Inferior parietal cortex (tissue), 1 donor: Measurements from ENCODE around the gene CD300LD.
"Not testable (repeated sequence)": the region's sequence is repeated elsewhere in the genome, so short reads cannot be mapped to it uniquely, and the experiment has no call there.

Experiments used
- DNase-seq: peaks from one replicate; pipeline ENCODE4 v3.0.0-alpha.2; 2016; ENCODE audit errors: extremely low spot score

Gene CD300LD

DNA sequence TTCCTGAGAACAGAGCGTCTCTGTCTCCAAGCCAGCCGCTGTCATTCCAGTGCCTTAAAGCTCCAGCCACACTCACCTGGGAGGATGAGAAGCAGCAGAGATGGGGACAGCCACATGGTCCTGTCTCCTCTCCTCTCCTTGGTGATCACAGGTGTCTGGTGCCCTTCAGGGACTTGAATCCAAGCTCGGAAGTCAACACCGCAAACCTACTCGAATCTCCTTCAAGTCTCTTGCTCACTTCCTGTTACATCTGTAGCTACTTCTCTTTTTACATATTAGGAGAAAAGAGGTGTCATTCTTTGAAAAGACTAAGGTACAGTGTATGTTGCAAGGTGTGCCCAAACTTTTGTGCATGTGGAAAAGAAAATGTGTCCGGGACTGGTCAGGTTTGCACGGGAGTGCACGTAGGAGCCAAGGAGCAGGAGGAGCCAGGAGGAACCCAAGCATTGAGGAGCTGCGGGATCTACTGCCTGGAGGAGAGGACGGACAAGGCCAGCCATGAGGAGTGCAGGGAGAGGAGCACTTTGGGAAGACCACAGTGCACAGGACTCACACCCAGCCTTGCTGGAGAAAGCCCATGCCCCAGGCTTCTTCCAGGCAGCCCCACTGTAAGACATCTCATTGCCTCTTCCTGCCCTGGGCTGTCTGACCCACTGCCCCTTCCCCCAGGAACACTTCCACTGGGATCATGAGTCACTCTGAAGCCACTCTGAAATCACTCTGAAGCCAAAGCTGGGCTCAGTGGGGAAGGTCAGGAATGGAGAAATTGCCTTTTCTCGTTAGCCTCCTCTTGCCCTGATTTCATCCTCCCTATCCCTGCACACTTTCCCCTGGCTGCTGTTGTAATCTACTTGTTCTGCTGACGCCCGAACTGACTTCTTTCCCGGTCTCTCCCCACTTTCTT lies at the start of gene CD300LD:
TSS of gene CD300LD (minus strand) at position 197 of the 904 bp plus-strand sequence. CDS start at position 116, 81 bp downstream.
- DNase-seq, result no peak

DNA sequence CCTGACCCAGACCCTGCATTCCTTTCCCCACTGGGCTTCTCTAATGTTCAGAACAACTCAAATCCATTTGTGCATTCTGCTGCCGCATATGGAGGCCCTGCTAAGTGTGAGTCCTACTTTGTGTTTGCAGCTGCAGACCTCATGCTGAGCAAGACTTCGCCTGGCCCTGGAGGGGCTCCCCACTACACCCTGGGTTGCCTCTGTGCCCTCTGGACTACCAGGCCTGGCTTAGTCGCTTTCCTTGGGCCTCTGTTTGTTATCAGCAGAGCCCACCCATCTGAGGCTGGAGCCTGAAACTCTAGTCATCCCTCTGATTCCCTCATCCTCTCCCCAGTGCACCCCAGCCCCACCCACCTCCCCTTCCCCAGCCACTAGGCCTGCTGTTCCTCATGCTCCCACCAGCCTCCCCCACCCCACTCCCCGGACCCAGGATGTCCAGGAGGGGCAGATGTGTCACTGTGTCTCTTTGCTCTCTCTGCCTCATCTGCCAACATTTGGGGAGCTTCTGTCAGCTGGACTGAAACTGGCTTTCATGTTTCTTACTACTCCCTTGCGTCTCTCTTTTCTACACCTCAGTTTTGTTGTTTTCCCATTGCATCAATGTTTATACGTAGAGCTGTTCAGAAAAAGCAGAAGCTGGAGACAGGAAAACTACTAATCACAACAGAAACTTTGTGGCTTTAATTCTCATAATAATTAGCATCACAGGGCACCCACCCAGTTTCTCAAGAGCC lies 49.3 kb upstream of the CD300LD start:
- no peak for DNase-seq

DNA sequence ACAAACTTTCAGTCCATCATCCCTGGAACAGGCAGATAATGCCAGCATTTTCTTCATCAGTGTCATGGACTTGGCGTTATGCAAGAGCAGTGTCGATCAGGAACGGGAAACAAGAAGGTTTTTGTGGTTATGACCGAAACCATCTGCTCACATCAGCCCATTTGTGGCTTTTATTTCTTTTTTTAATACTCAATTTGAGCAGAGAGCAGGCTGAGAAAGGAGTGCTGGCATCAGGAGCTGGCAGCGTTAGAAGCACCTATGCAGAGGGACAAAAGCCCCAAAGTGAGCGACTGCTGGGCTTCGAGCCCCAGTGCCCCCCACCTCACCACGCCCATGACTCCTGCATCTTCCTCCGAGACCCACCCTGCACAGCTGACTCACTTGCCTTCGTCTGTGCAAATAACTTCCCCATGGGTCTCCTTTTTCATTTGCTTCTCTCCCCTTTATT lies 47.6 kb upstream of the CD300LD start:
- no peak for DNase-seq

DNA sequence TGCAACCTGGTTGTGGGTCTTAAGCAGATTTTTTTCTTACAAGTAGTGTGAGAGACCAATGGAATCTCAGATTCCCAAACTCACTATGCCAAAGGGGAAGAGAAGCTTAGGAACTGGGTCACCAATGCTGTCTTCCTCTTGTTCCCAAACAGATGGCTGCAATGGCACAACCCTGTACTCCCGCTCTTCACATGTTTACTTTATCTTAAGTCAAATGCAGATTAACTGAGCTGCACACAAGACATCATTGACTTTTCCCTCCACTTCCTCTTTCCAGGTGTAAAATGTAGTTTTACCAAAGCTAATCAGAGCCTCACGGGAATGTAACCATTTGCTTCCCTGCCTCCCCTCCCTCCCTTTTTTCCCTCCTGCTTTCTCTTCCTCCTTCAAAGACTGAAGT lies 45.8 kb upstream of the CD300LD start:
- no peak for DNase-seq

DNA sequence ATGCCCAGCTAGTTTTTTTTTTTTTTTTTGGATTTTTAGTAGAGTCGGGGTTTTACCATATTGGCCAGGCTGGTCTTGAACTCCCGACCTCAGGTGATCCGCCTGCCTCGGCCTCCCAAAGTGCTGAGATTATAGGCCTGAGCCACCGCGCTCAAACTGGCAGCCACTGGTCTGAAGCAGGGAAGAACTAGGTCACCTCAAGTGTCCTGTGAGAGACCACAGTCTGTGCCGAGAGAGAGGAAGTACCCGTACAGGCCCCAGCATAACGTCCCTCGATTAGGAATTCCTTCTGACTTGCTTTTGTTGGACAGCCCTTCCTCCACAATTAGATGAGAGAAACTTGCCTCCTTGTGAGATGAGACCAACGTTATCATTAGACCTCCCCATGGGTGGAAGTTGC lies 45.2 kb upstream of the CD300LD start:
- DNase-seq, result no peak

DNA sequence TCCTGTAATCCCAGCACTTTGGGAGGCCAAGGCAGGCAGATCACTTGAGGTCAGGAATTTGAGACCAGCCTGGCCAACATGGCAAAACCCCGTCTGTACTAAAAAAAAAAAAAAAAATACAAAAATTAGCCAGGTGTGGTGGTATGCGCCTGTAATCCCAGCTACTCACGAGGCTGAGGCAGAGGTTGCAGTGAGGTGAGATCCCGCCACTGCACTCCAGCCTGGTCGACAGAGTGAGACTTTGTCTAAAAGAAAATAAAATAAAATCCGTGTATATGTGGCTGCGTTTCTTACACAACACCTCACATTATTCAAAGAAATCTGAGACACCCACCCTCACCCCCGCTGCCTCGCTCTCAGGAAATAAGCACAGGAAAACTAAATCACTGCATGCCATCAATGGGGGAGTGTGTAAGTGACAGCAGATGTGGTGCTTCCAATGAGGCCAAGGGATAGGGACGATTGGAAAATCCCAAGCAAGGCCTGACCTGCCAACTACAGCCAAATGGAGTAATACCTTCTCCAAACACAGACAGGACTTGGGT lies 44.5 kb upstream of the CD300LD start:
- not testable (repeated sequence) for DNase-seq

GRCh38 chr17:74635418-74635817 lies 43.3 kb upstream of the CD300LD start:
- DNase-seq, result no peak

GRCh38 chr17:74633326-74633725 lies 41.2 kb upstream of the CD300LD start:
- DNase-seq, result no peak

DNA sequence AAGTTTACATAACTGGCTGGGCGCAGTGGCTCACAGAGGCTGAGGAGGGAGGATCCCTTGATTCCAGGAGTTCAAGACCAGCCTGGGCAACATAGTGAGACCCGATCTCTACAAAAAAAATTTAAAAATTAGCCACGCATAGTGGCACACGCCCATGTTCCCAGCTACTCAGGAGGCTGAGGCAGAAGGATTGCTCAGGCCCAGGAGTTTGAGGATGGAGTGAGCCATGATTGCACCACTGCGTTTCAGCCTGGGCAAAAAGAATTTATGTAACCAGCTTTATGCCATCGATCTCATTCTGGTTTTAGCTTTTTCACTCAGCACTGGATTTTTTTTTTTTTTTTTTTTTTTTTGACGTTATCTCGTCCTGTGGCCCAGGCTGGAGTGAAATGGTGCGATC lies 40.5 kb upstream of the CD300LD start:
- DNase-seq, result no peak

- DNase-seq, result peak; percentile 35
These were observed 39.7 kb upstream of the CD300LD start for GRCh38 chr17:74631468-74632450.

GRCh38 chr17:74630251-74630650 lies 38.2 kb upstream of the CD300LD start:
- not testable (repeated sequence) for DNase-seq

DNA sequence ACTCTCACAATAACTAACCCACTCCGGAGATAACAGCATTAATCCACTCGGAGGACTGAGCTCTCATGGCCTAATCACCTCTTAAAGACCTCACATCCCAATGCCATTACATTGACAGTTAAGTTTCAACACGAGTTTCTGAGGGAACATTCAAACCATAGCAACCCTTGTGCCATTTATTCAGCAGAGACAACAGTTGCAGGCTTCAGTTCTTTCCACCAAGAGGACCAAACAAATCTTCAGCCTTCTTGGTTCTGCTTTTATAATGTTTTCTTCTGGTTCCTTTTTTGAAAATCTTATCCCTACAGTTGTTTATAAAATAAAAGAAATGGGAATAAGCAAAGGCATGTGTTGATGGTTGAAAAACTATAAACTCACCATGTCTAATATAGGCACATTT lies 33.6 kb upstream of the CD300LD start:
- DNase-seq, result no peak

GRCh38 chr17:74624131-74624530 lies 32.0 kb upstream of the CD300LD start:
- DNase-seq, result no peak

DNA sequence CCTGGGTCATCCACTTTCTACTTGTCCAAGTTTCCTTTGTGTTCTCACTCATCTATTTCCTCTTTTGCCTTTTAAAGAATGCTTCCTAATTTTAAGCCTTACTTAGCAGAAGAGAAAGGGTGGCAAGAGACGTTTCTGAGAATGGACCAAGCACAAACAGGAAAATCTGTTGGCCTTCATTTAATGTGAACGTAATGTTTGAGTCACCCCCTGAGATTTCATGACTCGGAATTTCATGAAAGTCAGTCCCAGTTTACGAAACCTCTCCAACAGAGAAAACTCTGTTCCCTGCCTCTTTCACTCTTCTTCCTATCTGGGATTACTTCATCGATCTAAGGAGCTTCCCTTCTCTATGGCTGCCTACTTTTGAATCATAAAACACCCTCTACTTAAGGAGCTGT lies 31.6 kb upstream of the CD300LD start, which contains the start of gene CD300E:
TSS of gene CD300E (minus strand) at position 46 of the 401 bp plus-strand sequence. CDS start 117 bp downstream, outside the sequence.
- DNase-seq, result no peak

DNA sequence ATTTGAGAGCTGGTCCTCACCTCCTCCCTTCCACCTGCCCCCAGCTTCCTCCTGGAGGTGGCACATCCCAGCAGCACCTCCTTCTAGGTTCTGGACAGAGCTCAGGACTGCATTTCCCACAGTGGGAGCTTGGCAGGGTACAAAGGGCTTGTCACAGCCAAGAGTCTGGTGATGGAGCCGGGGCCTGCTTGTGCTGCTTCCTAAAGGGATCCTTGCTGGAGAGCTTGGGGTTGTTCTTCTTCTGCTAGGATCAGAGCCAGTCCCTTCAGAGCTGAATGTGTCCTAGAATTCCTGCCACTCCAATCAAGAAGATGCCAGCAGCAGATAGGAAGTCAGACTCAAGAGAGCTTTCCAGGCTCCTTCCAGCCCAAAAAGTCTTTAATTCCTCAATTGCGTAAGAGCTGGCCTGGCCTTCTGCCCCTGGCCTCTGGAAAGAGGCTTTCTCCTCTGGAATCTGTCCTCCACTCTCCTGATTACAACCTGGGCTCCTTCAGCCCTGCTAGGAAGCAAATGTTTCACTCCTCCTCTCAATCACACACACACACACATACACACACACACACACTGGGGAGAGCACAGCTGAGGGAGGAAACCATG lies 27.1 kb upstream of the CD300LD start:
- no peak for DNase-seq

- DNase-seq, result no peak
These were observed 26.4 kb upstream of the CD300LD start for GRCh38 chr17:74618451-74618850.

GRCh38 chr17:74616696-74617095 lies 24.6 kb upstream of the CD300LD start:
- DNase-seq, result no peak

DNA sequence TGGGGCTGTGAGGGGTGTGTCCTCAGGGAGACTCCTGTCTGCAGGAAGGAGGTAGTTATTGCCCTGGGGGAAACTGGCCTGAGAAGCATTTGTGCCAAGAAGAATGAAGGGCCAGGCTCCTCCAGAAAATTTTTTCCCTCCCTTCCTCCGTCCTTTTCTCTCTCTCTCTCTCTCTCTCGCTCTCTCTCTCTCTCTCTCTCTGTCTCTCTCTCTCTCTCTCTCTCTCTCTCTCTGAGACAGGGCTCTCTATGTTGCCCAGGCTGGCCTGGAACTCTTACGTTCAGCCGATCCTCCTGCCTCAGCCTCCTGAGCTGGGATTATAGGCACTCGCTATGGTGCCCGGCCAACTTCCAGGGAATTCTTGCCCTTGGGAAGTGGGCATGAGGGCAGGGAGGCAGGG lies 20.0 kb upstream of the CD300LD start:
- no peak for DNase-seq

DNA sequence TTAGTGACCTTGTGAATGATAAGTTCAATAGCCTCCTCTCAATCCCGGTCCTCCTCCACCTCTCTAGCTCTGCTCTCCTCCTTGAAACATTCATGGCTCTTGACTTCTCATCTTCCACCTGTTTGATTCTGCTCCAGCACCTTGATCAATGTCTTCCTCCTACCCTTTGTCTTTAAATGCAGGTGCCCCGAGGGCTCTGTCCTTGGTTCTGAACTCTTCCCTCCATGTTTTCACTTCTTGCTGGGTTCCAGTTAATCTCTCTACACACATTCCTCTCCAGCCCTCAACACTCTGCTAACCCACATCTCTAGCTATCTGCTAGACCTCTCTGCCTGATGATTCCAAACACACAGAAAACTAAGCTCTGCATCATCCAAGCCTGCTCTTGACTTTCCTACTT lies 18.0 kb upstream of the CD300LD start:
- no peak for DNase-seq

DNA sequence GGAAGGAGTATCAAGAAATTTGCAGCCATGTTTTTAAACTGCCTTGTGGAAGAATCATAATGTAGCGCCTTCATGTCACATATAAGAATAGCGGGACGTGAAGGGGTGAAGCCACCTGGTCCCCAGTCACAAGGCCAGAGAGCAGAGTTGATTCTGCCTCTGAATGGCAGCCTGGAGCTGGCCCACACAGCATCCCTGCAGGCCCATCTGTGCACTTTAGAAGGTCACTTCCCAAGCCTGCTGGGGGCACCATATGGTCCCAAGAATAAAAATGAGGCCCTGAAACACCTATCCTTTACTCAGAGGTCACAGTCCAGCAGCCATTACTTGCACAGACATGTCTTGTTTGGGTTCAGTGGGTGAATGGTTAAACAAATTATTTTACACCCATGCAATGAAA lies 16.4 kb upstream of the CD300LD start:
- DNase-seq, result no peak

GRCh38 chr17:74607221-74607620 lies 15.1 kb upstream of the CD300LD start:
- DNase-seq, result no peak
